ENCODE results near the gene HGFAC. TPM values are rescaled to one million over a fixed set of nuclear protein-coding genes. Genes with fewer than 3 reads are reported as not detected.

The HGFAC gene
- total RNA-seq, 1 donor from 2014 or later, result 3.1 TPM

DNA sequence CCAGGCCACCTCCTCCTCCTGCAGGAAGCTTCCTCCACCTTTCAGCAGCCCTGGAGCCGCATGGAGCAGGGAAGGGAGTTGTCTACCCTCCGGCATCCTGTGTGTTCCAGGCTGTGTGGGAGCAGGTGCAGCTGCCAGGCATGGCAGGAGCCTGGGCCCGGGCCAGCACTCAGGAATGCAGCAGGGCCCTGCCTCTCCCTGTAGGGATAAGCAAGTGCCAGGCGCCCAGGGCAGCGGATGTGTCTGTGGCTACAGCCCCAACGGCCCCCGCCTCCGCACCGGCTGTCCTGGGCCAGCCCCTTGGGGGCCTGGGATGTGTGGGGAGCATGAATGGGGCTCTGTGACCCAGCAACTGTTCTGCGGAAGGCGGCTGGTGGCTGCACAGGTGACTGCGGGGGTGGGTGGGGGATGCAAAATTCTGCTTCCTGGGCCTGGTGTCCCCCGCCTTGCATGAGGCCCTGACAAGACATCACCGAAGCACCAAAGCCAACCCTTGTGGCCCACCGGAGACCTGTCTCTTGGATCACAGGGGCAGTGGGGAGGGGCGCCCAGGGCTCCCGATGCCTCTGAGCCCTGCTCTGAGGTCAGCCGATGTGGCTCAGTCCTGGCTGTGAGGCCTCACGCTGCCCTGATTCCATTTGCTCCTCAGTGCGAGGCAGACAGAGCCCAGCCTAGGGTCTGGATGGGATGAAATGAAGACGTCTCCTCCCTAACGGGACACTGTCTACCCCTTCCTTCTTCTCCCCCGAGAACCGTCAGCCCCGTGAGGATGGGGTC is 19.9 kb downstream of the HGFAC start:
- no peak for DNase-seq (ENCODE audit: low spot score)

DNA sequence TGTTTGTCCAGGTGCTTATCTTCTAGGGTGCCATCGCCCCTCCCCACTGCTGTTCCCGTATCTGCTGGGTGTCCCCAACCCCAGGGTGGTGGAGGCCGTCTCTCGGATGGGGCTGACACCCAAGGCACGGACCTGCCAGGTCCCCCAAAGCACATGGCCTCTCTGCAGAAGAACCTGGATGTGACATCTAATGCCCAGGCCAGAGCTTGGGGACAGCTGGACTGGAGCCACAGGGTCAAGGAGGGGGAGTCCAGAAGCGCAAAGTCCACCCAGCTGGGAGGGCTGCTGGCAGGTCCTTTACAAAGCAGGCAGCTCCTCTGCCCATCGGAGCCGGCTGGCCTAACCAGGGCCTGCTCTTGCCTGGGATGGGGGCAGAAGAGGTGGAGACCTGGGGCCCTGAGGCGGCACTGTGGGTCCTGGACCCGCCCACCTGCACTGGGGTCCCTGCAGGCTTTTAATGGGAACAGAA is 20.6 kb downstream of the HGFAC start:
- DNase-seq (ENCODE audit: low spot score), result no peak

DNA sequence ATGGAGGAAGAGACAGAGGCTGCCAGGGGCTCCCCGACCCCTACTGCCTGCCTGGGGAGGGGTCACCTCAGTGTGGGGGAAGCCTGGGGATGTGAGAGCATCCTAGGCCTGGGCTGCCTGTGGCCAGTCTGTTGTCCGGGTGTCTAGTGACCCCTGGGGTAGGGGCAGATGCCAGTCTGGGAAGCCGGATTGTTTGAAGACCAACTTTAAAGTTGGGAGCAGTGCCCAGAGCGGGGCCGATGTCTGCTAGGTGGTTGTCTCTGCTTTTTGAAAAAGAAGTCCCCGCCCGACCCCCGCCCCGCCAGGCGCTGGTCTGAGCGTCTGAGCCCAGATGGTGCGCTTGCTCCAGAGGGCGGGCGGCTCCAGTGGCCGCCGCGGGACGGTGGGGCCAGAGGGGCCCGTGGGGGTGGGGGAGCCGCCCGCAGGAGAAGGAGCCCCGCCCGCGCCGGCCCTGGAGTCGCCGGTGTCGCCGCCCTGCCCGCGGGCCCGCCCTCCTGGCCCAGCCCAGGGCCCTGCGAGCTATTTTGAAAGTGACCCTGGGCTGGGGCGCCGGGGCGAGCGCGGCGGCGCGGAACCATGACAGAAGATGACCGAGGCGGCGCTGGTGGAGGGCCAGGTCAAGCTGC is 21.1 kb downstream of the HGFAC start, which contains the start of gene DOK7:
Gene DOK7, plus strand, starts transcription at position 517 of the 626 bp plus-strand sequence. Its CDS starts 70 bp downstream, at position 587.
- no peak for DNase-seq (ENCODE audit: low spot score)

DNA sequence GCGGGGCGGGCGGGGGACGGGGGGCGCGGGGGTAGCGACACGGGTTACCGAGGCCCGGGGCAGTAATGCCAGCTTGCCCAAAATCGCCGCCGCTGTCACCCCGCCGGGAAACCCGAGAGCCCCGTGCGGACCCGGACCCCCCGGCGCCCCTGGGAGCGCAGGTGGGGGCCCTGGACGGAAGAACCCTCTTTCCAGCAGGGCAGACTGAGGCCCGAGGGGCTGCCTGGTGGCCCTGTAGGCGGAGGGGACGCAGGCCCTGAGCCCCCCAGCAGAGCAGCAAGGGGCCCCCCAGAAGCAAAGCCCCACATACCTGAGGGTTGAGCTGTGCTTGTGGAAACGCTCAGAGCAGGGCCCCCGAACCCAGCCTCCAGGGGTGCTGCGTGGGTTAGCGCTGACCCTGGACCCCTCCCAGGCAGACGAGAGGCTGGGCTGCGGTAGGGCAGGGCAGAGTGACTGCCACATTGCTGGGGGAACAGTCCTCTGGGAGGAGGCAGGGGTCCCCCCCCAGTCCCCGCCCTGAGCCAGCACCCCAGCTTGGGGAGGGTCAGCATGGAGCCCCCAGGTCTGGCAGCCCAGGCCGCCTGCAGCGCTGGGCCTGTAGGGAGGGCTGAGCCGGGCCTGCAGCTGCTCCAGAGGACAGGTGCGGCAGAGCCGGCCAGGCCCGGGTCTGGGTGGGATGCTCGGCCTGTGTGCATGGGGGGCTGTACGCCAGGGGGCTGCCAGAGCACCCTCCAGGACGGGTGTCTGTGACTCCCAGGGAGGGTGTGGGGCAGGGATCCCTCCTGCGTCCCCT is 22.0 kb downstream of the HGFAC start:
- DNase-seq (ENCODE audit: low spot score), result no peak

DNA sequence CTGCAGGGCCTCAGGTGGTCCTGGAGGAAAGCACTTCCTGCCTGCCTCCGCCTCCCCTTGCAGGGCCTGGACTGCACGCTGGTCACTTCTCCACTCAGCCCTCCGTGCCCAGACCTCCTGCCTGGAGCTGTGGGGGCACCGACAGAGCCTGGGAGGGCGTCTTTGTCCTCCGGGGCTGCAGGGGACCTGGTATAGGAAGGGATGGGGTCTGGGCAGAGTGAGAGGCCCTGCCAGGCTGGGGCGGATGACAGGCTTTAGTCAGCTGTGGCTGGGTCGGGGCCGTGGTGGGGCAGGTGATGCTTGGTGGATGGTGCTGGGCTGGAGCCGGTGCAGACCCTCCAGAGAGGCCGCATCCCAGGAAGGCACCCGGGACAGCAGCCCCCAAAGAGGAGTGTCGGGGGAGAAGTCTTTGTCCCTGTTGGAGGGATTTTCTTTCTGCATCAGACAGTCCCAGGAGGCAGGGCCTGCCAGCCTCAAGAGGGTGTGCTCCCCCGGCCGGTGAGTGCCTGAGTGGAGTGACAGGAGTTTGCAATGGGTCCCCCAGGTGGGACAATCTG is 22.7 kb downstream of the HGFAC start:
- no peak for DNase-seq (ENCODE audit: low spot score)

DNA sequence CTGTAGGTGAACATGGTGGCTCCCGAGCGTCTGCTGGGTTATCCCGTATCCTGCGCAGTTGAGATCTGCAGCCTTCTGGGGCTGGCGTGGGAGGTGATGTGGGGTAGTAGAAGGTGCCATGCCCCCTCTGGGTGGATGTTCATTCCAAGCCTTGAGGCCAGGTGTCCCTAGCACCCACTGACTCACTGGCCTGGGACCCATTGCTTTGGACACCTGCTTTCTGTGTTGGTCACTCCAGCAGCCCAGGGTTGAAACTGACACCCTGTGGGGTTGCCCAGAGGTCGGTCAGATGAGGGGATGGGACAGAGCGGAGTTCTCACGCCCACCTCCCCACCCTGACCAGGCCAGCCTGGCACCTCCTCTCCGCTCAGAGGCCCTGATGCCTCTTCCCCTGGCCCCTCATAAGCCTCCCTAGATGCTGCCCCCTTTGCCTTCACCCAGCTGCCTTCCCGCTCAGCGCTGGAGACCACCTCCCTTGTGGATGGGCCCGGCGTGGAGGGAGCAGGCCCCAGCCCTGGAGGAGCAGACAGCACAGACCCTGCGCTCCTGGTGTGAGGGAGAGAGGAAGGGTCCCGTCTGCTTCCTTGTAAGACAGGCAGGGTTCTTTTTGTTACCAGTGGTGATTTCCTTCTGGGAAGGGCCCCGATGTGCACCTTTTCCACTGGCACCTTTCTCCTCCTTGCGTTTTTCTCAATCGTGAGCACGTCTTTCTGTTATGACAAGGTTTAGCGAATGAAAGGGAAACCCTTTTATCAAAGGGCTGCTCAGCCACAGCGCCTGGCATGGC is 23.3 kb downstream of the HGFAC start:
- no peak for DNase-seq (ENCODE audit: low spot score)

DNA sequence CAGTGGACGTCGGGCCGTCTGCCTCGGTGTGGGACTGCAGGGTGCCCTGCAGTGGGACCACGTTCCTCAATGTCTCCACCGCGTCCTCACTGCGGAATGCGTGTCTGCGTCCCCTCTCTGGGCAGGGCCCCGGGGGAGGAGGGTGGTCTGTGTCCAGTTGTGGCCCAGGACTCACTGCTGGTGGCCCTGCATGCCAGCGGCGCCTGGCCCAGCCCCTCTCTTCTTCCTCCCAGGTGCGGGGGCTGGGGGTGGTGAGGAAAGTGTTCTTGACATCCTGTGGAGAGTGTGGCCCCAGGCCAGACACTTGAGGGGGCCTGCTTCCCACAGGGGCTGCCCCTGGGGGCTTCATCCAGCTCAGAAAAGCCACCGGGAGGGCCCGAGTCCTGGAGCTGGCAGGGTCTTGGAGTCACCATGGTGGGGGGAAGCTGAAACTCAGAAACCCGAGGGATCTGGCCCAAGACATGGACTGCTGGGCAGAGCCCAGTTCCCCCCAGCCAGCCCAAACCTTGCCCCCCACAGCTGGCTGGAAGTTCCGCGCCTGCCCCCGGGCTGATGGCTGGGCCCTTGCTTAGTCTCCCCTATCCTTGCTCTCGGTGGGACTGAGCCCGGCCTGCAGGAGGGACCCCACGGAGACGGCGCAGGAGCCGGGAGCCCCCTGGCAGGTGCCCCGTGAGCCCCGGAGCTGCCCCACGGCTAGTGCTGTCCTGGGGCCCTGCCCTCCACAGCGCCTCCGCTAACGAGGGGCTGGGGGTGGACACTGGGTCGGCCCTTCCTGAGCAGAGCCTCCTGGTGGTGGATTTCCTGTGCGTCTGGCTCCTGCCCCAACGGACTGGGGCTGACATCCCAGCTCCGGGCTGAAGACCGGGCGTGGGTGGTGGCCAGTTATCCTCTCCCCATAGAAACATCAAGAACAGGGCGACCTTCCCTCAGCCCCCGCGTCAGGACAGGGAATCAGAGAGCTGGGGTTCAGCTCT is 24.2 kb downstream of the HGFAC start:
- DNase-seq (ENCODE audit: low spot score), result no peak

DNA sequence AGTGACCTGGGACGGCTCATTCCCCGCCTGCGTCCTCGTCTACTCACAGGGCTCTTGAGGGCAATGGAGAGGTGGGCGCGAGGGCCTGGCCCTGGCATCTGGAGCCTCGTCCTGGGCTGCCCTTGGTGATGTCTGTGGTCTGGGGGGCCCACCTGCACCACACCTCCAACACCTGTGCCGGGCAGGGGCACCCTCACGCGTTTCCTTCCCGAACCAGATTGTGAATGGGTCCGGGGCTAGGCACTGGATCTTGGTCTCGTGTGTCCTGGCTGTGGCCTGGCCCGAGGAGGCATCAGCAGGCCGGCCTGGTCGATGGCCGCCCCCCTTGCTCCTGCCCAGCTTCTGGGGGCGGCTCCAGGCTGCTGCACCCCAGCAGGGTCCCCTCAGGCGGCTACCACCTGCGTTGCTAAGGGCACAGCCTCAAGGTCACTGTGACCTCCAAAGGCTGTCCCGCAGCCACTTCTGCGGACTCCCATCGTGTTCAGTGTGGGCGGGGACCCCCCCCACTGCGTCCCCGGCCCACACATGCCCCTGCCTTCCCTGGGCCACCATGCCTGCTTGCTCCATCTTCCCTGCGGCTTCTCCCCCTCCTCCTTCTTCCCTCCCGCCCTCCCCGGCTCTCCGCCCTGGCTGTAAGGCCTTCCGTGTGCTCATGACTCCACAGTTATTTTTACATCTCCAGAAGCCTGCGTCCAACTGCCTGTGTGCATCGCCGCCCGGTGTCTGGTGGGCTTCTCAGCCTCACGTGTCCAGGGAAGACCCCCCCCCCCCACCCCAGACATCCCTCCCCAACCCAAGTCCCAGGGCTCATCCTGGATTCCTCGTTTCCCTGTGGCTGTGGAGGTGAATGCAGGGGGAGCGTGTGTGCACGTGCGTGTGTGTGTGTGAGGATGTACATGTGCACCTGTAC is 25.2 kb downstream of the HGFAC start:
- no peak for DNase-seq (ENCODE audit: low spot score)

DNA sequence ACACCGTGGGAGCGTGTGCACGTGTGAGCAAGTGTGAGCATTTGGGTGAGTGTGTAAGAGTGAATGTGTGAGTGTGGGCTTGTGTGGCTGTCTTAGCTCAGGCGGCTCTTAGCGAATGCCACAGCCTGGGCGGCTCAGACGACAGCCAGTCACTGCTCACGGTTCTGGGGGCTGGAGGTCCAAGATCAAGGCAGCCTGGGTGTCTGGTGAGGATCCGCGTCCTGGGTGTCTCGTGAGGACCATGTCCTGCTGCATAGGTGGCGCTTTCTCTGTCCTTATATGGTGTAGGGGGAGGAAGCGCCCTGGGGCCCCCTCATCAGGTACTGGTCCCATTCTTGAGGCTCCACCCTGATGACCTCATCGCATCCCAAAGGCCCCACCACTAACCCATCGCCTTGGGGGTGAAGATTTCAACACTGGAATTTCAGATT is 25.8 kb downstream of the HGFAC start:
- no peak for DNase-seq (ENCODE audit: low spot score)

DNA sequence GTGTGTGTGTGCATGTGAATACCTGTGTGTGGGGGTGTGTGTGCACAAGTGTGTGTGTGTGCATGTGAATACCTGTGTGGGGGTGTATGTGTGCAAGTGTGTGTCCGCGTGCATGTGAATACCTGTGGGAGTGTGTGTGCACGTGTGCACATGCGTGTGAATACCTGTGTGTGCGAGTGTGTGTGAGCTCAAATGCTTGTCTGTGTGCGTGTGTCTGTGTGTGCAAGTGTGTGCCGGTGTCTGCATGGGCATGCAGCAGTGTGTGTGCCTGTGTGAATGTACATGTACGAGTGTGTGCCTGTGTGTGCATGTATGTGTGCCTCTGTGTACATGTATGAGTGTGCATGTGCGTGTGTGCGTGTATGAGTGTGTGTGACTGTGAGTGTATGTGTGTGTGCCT is 26.4 kb downstream of the HGFAC start:
- no peak for DNase-seq (ENCODE audit: low spot score)

DNA sequence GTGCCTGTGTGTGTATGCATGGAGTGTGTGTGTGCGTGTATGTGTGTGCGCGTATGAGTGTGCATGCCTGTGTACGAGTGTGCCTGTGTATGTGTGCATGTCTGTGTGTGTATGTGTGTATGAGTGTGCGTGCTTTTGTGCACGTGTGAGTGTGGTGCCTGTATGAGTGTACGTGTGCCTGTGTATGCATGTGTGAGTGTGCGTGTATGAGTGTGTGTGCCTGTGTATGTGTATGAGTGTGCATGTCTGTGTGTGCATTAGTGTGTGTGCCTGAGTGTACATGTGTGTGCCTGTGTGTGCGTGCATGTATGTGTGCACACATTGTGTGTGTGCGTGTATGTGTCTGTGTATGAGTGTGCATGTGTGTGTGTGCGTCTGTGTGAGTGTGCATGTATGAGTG is 27.0 kb downstream of the HGFAC start:
- no peak for DNase-seq (ENCODE audit: low spot score)

DNA sequence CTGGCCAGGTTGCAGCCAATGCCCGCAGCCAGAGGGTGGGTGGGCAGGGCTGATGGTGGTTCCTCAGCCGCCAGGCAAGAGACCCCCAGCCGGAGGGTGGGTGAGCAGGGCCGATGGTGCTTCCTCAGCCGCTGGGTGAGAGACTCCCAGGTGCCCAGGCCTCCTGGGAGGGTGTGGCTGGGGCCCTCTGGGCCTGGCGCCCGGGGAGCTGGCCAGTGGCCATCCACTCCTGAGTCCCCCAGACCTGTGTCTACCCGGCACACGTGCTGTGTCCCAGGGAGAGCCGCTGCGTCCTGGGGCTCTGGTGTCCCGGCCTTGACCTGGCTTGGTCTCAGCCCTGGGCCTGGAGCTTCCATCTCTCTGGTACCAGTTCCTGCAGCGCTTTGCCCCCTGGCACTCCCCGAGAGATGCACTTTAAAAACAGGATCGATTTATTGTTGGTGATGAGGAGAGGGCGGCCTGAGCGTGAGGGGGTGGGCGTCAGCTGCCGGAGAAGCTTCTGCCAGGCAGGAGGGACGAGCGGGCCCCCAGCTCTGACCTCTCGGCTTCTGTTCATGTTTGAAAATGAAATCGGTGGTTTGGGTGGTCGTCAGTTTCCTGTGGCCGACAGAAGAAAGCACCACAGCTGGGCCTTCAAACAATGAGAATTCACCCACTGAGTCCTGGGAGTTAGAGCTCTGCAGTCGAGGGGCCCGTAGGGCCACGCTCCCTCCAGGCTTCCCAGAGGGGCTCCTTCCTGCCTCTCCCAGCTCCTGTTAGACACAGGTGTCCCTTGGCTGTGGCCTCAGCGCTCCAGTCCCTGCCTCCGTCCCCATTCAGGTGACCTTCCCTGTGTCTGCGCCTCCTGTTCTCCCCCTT is 27.8 kb downstream of the HGFAC start:
- no peak for DNase-seq (ENCODE audit: low spot score)

DNA sequence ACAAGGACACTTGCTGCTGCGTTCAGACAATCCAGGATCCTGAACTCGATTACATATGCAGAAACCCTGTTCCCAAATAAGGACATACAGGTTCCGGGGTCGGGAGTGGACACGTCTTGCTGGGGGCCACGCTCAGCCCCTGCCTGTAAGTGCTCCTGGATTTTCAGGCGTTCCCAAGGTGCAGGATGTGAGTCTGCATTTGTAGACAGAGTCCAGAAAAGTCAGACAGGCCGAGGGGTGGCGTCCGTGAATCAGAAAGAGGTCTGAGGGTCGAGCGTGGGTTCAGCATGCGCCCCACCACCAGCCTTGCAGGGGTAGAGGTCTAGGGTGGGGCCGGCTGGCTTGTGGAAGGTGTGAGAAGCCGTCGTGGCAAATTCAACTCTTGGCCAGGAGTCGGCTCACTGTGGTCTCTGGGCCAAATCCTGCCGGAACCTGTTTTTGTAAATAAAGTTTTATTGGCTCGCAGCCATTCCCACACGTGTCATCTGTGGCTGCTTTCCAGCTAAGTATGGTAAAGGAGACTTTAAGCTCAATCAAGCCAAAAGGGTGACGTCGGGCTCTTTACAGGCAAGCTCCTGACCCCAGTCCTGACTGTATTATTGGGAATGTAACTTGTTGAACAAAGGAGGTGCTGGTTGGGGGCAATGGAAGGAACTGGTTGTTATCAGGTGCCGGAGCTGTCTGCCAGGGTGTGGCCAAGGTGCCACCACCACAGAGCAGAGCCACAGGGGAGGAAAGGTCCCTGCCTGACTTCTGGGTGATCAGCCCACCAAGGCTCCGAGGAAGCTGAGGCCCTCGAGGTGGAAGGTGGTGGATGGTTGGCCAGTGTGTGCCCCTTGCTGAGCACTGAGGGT is 28.7 kb downstream of the HGFAC start:
- no peak for DNase-seq (ENCODE audit: low spot score)

DNA sequence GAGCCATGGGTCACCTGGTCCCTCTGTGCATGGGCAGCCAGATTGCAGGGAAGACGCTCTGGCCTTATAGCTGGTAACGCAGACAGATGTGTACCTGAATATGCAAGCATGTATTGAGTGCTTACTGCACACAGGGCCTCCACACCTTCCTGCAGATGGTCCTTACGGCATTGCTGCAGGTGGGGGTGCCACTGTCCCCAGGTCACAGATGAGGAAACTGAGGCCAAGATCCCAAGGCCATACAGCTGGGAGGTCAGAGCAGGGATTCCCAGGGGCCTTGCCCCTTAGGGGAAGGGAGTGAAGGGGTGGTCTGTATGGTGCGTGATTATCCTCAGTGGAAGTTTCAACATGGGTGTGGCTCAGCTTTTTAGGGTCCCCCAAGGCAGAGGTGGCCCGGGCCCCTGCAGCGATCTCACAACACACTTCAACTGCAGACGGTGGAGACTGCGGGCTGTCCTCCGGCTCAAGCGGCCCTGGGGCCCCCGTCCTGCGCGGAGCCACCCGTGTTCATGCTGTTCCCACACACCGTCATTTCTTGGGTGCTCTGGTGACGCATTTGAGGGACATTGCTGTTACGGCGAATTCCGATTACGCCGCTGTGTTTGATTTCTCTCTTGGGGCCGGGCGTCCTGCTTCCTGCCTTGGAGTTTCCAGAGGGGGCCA is 29.5 kb downstream of the HGFAC start:
- DNase-seq (ENCODE audit: low spot score), result no peak

DNA sequence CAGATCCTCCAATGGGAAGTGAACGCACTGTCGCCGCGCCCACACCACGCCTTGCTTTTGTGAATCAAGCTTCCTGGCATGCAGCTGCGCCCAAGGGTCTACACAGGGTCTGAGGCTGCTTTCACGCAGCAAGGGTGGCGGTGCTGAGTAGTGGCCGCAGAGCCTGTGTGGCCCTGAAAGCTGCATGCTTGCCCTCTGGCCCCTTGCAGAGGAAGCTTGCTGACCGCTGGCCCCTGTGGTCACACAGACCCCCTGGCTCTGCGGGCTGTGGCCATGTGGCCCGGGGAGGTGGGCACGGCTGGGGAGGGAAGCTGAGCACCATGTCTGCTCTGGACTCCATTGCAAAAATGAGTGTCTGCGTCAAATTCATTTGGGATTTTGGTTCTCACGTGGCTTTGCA is 30.1 kb downstream of the HGFAC start:
- DNase-seq (ENCODE audit: low spot score), result no peak

DNA sequence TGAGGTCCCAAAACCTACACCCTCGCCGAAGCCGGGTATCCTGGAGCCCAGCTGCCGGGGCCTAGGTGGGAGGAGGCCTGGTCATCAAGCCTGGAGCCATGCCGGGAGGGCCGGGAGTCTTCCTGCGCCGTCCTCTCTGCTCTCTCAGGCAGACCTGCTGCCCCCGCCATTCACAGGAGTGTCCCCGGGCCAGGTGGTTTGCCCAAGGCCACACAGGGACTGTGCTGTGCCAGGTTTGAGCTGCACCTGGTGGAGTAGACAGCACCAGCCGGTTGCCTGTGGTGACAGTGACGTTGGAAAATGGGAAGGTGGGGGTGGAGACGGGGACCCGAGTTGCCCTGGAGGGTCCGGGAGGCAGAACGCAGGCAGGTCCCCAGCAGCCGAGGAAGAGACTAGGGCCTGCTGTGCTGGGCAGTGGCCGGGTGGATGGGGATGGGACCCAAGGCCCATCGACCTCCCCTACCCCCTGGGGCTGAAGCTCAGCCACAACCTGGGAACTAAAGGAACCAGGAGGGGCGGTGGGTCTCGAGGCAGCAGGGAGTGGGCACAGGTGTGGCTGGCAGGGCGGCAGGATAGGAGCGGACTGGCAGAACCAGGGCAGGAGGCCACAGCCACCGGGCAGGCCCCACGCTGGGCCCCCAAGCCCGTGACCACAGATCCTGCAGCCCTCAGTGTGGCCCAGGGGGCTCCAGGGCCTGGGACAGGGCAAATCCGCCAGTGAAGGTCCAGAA is 30.8 kb downstream of the HGFAC start:
- no peak for DNase-seq (ENCODE audit: low spot score)

Measured in umbilical cord (tissue), 2 donors.